ENCODE data around the gene LHX2. TPM values are rescaled to one million over a fixed set of nuclear protein-coding genes. Genes with fewer than 3 reads are reported as not detected.

The LHX2 gene
- total RNA-seq, 4 donors from 2014 or later: not detected

- TF ChIP-seq CTCF (IDR thresholded peaks at IDR 0.05): no peak
- no peak for DNase-seq (ENCODE audit: low spot score)
- ATAC-seq (ENCODE audit: low FRiP score): no peak
These were observed 55.4 kb downstream of the LHX2 start for GRCh38 chr9:124066783-124067577.

GRCh38 chr9:124068251-124068650, 56.7 kb downstream of the LHX2 start:
- DNase-seq (ENCODE audit: low spot score) (no peak), ATAC-seq (ENCODE audit: low FRiP score) (no peak)
- no peak for TF ChIP-seq CTCF (IDR thresholded peaks at IDR 0.05)

- no peak for TF ChIP-seq CTCF (IDR thresholded peaks at IDR 0.05)
- ATAC-seq (ENCODE audit: low FRiP score) (no peak), DNase-seq (ENCODE audit: low spot score) (no peak)
These were observed 63.2 kb downstream of the LHX2 start for GRCh38 chr9:124074746-124075145.

DNA sequence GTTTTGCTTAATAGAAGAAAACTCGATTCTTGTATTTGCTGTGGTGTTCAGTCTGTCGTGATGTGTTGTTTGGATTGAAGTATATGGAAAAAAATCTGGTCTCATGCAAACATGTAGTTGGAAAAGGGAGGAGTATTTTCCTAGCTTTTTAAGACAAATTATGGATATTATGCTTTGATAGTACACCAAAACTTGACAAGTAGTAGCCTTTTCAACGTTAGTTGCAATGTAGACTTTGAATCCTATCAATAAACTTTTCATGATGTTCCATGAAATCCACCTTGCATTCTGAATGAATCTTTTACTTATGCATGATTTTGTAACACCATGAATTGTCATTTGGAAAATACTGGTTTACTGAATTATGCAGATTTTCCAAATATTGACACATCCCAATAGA, 64.2 kb downstream of the LHX2 start:
- no peak for DNase-seq (ENCODE audit: low spot score)
- no peak for ATAC-seq (ENCODE audit: low FRiP score)
- no peak for TF ChIP-seq CTCF (IDR thresholded peaks at IDR 0.05)

GRCh38 chr9:124077915-124078572, 66.5 kb downstream of the LHX2 start:
- DNase-seq (ENCODE audit: low spot score): no peak
- no peak for TF ChIP-seq CTCF (IDR thresholded peaks at IDR 0.05)
- ATAC-seq (ENCODE audit: low FRiP score): no peak

DNA sequence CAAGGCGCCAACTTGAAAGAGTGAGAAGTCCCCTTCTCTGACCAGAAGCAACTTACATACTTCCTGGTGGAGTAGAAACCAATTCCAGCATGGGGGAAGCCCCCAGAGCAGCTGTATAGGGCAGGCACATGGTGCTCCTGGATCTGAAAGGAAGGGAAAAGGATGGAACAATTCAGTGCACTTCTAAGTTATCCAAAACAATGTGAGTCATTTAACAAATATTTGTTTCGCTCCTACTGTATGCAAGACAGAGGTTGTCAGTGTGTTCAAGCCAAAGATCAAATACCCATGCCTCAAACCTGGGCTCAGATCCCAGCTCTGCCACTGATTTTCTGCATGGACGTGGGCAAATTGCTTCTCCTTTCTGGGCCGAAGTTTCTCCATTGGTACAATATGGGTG, 67.1 kb downstream of the LHX2 start:
- TF ChIP-seq CTCF (IDR thresholded peaks at IDR 0.05): no peak
- no peak for ATAC-seq (ENCODE audit: low FRiP score)
- no peak for DNase-seq (ENCODE audit: low spot score)
